ENCODE data around the gene GGN. TPM values are rescaled to one million over a fixed set of nuclear protein-coding genes. Genes with fewer than 3 reads are reported as not detected.

GGN gene
- total and polyA plus RNA-seq, 3 donors from 2014 or later: 43.7 to 196 (median 80.2) TPM

DNA sequence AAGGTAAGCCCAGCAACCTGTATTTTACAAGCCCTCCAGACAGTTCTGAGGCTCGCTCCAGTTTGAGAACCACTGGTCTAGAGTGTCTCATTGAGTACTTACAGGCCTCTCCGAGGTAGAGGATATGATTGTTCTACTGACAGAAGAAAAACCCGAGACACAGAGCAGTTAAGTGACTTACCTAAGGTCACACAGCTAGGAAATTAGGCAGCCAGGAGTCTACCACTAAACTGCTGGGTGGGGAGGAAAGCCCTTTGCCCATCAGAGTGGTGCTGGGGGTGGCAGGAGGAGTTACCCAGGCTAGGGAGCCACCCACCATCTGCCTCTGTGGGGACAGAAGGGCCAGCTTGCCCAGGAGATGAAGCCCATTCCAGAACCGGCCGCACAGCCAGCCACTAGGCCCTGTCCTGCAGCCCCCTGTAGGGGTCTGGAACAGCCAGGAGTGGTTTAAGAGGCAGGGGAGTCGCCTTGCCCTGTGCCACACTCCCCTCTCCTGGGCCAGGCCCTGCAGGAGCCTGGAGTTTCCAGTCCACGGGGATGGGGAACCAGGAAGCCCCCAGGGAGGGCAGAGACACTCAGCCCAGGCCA lies 37.5 kb upstream of the GGN start:
- no peak for DNase-seq
- H3K27me3 ChIP-seq: no peaks in the 10 kb centered on the region
- no peaks in the 10 kb centered on the region for H3K36me3 ChIP-seq (ENCODE audit: low read depth, missing control alignments)
- 80 to 91% methylated on average over 3 to 7 of the region's 7 CpGs for WGBS, 2 donors
- TF ChIP-seq, protein P1, sequence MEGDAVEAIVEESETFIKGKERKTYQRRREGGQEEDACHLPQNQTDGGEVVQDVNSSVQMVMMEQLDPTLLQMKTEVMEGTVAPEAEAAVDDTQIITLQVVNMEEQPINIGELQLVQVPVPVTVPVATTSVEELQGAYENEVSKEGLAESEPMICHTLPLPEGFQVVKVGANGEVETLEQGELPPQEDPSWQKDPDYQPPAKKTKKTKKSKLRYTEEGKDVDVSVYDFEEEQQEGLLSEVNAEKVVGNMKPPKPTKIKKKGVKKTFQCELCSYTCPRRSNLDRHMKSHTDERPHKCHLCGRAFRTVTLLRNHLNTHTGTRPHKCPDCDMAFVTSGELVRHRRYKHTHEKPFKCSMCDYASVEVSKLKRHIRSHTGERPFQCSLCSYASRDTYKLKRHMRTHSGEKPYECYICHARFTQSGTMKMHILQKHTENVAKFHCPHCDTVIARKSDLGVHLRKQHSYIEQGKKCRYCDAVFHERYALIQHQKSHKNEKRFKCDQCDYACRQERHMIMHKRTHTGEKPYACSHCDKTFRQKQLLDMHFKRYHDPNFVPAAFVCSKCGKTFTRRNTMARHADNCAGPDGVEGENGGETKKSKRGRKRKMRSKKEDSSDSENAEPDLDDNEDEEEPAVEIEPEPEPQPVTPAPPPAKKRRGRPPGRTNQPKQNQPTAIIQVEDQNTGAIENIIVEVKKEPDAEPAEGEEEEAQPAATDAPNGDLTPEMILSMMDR (IDR thresholded peaks at IDR 0.05): no peak
- intact Hi-C loops (cut with DNase I; ENCODE audit: low total_unique reads): no loop called here
- no peaks in the 10 kb centered on the region for H3K4me1 ChIP-seq
- H3K9me3 ChIP-seq: no peaks in the 10 kb centered on the region
- no peak overlapping the region for H3K4me3 ChIP-seq
- no peak overlapping the region for H3K27ac ChIP-seq

DNA sequence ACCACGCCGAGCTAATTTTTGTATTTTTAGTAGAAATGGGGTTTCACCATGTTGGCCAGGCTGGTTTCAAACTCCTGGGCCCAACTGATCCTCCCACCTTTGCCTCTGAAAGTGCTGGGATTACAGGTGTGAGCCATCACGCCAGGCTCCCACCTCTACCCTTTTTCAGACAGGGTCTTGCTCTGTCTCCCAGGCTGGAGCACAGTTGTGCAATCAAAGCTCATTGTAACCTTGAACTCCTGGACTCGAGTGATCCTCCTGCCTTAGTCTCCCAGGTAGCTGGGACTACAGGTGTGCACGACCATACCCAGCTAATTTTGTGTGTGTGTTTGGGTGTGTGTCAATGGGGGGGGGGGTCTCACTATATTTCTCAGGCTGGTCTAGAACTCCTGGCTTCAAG lies 36.4 kb upstream of the GGN start:
- Histone ChIP-seq H3K27ac (no peak overlapping the region), H3K4me3 (no peak overlapping the region), H3K4me1 (no peaks in the 10 kb centered on the region), H3K9me3 (no peaks in the 10 kb centered on the region), H3K36me3 (ENCODE audit: low read depth, missing control alignments) (no peaks in the 10 kb centered on the region), H3K27me3 (no peaks in the 10 kb centered on the region)
- no peak for DNase-seq
- intact Hi-C loops (cut with DNase I; ENCODE audit: low total_unique reads): no loop called here
- no peak for TF ChIP-seq POLR2A (IDR thresholded peaks at IDR 0.05)
- TF ChIP-seq, protein P1 (IDR thresholded peaks at IDR 0.05): no peak
- WGBS, 2 donors: 85 to 92% methylated on average over 5 of the region's 5 CpGs

DNA sequence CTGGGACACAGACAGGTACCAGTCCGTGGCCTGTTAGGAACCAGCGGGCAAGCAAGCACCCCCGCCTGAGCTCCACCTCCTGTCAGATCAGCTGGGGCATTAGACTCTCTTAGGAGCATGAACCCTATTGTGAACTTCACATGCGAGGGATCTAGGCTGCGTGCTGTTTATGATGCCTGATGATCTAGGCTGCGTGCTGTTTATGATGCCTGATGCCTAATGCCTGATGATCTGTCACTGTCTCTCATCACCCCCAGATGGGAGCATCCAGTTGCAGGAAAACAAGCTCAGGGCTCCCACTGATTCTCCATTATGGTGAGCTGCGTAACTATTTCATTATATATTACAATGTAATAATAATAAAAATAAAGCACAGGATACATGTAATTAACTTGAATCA lies 34.6 kb upstream of the GGN start:
- Histone ChIP-seq H3K27me3 (no peaks in the 10 kb centered on the region), H3K4me3 (no peak overlapping the region), H3K4me1 (peaks cover 4% of the 10 kb centered on the region), H3K9me3 (no peaks in the 10 kb centered on the region), H3K27ac (no peak overlapping the region), H3K36me3 (ENCODE audit: low read depth, missing control alignments) (no peaks in the 10 kb centered on the region)
- intact Hi-C loops (cut with DNase I; ENCODE audit: low total_unique reads): no loop called here
- DNase-seq: no peak
- TF ChIP-seq, protein P1 (IDR thresholded peaks at IDR 0.05): no peak
- TF ChIP-seq POLR2A (IDR thresholded peaks at IDR 0.05): no peak
- WGBS, 2 donors: 77 to 92% methylated on average over 4 to 7 of the region's 7 CpGs

DNA sequence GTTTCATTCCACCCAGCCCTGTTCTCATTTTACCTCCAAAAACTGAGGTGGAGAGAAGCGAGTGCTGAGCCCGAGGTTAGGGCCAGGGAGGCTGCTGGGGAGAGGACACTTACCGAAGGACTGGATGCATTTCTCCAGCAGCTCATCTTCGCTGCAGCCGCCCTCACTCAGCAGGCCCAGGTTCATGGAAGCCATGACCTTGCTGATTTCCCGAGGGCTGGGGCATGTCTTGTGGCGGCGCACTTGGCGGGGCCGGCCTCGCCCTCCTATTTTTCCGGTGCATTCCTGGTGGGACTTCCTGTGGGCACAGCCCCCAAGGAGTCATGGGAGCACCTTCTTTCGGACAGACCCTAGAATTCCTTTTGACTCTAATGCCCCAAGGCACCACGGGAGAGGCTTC lies 34.0 kb upstream of the GGN start:
- no peak overlapping the region for H3K27ac ChIP-seq
- no peaks in the 10 kb centered on the region for H3K36me3 ChIP-seq (ENCODE audit: low read depth, missing control alignments)
- no peak for DNase-seq
- H3K4me3 ChIP-seq: no peak overlapping the region
- no peaks in the 10 kb centered on the region for H3K9me3 ChIP-seq
- H3K4me1 ChIP-seq: peaks cover 4% of the 10 kb centered on the region
- intact Hi-C loops (cut with DNase I; ENCODE audit: low total_unique reads): no loop called here
- 73 to 85% methylated on average over 13 to 14 of the region's 14 CpGs for WGBS, 2 donors
- H3K27me3 ChIP-seq: no peaks in the 10 kb centered on the region
- TF ChIP-seq, protein P1 (IDR thresholded peaks at IDR 0.05): no peak
- TF ChIP-seq POLR2A (IDR thresholded peaks at IDR 0.05): no peak

GRCh38 chr19:38420935-38421334 lies 33.1 kb upstream of the GGN start:
- no peaks in the 10 kb centered on the region for H3K36me3 ChIP-seq (ENCODE audit: low read depth, missing control alignments)
- WGBS, 2 donors: 92 to 95% methylated on average over 3 to 9 of the region's 9 CpGs
- TF ChIP-seq POLR2A (IDR thresholded peaks at IDR 0.05): no peak
- TF ChIP-seq, protein P1 (IDR thresholded peaks at IDR 0.05): no peak
- H3K4me1 ChIP-seq: peaks cover 4% of the 10 kb centered on the region
- DNase-seq: no peak
- intact Hi-C loops (cut with DNase I; ENCODE audit: low total_unique reads): no loop called here
- no peaks in the 10 kb centered on the region for H3K27me3 ChIP-seq
- no peaks in the 10 kb centered on the region for H3K9me3 ChIP-seq
- no peak overlapping the region for H3K27ac ChIP-seq
- H3K4me3 ChIP-seq: no peak overlapping the region

Data from testis (tissue), 3 donors.